Mononuclear cell (primary cell): ENCODE measurements around the gene SLC18A3. TPM values are rescaled to one million over a fixed set of nuclear protein-coding genes. Genes with fewer than 3 reads are reported as not detected.

Source experiments
- H3K27me3 ChIP-seq: 2 replicates; pipeline ENCODE4 v1.6.0; 2011; ENCODE audit warnings: low read length, control low read depth; ENCODE audit not compliant: insufficient read depth
- H3K4me1 ChIP-seq: 2 replicates; pipeline ENCODE4 v1.5.1; 2011; ENCODE audit warnings: mild to moderate bottlenecking, low read length, control low read depth; ENCODE audit not compliant: insufficient read depth
- H3K4me3 ChIP-seq: 2 replicates; pipeline ENCODE4 v1.5.1; 2011; ENCODE audit warnings: mild to moderate bottlenecking, low read length, moderate library complexity
- H3K9me3 ChIP-seq: 2 replicates; pipeline ENCODE4 v1.5.1; 2011; ENCODE audit warnings: low read depth, mild to moderate bottlenecking, control low read depth, low read length
- total RNA-seq: library from RNA; depleted of rRNA; stranded (reverse); fragments of >200 nt; gene quantifications from one replicate; pipeline ENCODE4 v1.2.3, GENCODE V29; 2012

Gene SLC18A3
- total RNA-seq, 1 donor = 0.10 TPM

DNA sequence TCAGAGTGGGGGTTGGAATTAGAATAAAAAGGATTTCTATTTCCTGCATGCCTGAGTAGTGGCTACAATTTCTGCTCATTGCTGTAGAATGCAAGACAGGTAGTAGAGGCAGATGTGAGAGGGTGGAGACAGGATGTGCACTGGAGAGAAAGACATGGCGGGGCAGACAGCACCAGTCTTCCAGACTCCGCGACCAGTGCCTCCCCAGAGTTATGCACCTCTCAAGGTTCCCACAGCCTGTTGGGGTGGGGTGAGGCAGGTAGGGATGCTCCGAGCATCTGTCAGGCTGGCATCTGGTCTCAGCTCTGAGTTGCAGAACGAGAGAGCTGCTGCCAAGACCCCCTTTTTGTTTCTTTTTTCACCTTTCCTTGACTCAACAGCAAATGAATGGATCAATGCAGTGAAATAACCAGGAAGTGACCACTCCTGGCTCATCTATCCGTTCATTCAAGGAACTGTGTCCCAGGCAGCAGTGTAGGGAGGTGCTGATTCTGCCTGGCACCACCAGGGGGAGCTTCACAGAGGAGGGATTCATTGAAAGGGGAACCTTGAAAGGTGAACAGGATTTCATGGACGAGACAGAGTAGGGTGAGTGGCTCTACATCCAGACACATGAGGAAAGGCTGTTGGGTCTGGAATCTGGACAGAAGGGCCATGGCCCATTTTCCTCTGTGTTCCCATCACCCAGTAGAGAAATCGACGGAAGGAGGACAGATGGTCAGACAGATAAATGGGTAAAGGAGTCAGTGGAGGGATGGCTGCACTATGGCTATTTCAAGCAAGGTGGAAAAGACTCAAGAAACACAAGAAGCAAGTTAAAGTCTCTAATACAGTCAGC, 17.2 kb upstream of the SLC18A3 start:
- Histone ChIP-seq H3K4me1 (no peaks in the 10 kb centered on the region), H3K9me3 (no peaks in the 10 kb centered on the region), H3K27me3 (peaks cover 4% of the 10 kb centered on the region), H3K4me3 (no peak overlapping the region)

DNA sequence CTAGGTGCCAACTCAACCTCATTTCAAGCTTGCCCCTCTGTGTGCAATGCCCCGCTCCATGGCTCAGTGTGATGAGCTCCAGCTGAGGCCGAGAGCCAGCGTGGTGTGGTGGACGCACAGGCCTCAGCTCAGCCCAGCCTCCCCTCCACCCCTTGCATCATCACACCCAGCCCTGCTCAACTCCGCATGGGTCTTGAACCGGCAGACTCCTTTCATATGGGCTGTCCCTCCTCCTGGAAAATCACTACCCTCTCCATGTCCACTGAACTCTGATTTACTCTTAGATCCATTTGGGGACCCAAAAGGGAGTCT, 16.6 kb upstream of the SLC18A3 start:
- Histone ChIP-seq H3K4me1 (no peaks in the 10 kb centered on the region), H3K27me3 (peaks cover 4% of the 10 kb centered on the region), H3K9me3 (no peaks in the 10 kb centered on the region), H3K4me3 (no peak overlapping the region)

DNA sequence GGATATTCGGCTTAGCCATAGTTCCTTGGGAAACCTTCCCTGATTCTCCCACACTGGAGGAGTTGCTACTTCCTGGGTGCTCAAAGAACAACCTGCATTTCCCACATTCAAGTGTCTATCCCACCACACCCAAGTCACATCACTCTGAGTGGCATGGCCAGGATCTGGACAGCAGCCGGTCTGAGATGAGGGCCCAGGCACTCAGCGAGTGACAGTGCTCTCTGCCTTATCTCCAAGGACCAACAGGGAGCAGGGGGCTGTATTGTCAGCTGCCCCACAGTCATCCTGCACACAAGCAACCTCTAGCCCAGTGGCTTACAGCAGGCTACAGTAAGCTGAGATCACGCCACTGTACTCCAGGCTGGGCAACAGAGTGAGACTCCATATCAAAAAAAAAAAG, 16.1 kb upstream of the SLC18A3 start:
- peaks cover 4% of the 10 kb centered on the region for H3K27me3 ChIP-seq
- H3K4me1 ChIP-seq = no peaks in the 10 kb centered on the region
- no peak overlapping the region for H3K4me3 ChIP-seq
- H3K9me3 ChIP-seq = no peaks in the 10 kb centered on the region

DNA sequence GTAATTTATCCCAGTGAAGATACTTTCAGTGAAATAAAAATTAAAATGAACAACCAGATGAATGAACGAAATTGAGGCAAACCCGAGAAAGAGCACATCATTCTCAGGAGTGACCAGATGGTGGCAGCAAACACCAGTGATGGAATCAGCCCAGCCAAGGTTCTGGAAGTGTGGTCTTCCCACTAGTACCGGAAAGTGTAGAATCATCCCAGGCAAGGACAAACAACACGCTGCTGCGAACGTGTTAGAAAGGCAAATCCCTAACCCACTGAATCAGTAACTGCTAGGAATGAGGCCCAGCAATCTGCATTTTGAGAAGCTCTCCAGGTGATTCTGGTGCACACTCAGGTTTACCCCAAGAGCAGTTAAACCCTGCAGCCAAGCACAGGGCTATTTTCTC, 15.5 kb upstream of the SLC18A3 start:
- Histone ChIP-seq H3K4me1 (no peaks in the 10 kb centered on the region), H3K27me3 (peaks cover 4% of the 10 kb centered on the region), H3K9me3 (no peaks in the 10 kb centered on the region), H3K4me3 (no peak overlapping the region)

DNA sequence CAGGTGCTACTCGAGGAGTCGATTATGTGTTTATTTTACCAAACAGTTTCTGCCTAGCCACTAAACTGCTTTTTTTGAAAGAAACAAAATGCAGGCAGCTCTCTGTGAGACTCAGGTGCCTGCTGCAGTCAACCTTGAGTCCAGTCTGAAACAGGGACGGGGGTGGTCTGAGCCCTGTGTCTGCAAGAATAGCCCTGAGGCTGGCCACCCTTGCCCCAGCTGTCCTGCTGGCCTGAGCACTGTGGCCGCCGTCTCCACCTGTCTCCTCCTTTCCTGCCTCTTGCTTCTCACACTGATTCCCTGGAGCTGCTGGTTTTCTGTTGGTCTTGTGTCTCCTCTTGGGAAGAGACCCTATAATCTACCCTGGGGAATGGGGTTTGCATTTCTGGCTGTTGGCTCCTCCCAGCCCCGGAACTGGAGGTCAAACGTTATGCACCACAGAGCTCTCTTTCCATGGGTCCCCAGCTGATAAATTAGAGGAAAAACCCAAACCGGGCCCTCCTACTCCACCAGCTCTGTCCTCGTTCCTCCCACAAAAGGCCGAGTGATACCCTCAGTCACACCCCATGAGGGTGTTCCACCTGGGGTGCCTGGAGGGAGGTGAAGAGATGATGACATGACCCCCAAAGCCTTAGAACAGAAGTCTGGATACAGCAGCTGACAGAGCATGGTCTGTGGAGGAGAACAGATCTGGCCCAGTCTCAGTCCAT, 15.0 kb upstream of the SLC18A3 start:
- H3K4me1 ChIP-seq = no peaks in the 10 kb centered on the region
- no peak overlapping the region for H3K4me3 ChIP-seq
- peaks cover 4% of the 10 kb centered on the region for H3K27me3 ChIP-seq
- no peaks in the 10 kb centered on the region for H3K9me3 ChIP-seq

- peaks cover 4% of the 10 kb centered on the region for H3K27me3 ChIP-seq
- H3K4me1 ChIP-seq = no peaks in the 10 kb centered on the region
- no peak overlapping the region for H3K4me3 ChIP-seq
- no peaks in the 10 kb centered on the region for H3K9me3 ChIP-seq
Measured at GRCh38 chr10:49595713-49596492, 14.2 kb upstream of the SLC18A3 start.

DNA sequence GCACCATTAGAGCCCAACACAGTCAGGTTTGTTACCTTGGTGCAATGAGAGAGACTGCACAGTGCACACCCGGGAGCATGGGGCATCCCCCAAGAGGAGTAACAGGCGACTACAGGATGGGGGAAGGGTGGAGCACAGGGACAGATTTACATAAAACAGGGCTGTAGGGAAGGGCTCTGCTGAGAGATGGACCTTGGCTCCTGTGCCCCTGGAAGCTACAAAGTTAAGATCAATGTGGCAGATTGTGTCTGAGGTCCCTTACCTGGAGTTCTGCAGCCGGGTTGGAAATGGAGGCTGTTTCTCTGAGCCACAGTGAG, 13.7 kb upstream of the SLC18A3 start:
- Histone ChIP-seq H3K27me3 (peaks cover 2% of the 10 kb centered on the region), H3K4me3 (no peak overlapping the region), H3K4me1 (no peaks in the 10 kb centered on the region), H3K9me3 (no peaks in the 10 kb centered on the region)

DNA sequence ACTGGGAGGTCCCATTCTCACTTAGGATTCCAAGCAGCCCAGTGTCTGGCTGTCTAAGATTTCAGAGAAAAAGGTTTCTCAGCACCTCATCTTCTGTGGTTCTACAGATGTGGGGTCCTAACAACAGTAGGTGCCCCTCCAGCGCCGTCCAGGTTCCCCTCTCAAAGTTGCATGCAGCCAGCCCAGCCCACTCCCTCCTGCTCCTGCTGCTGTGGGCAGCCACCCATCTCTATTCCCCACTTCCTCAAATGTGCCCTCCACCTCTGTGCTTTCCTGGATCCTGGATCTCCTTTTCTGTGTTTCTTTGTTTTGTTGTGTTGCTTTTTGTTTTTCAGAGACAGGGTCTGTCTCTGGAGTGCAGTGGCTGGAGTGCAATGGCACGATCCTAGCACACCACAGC, 13.3 kb upstream of the SLC18A3 start:
- Histone ChIP-seq H3K9me3 (no peaks in the 10 kb centered on the region), H3K4me1 (no peaks in the 10 kb centered on the region), H3K27me3 (no peaks in the 10 kb centered on the region), H3K4me3 (no peak overlapping the region)

GRCh38 chr10:49597426-49598163, 12.5 kb upstream of the SLC18A3 start:
- Histone ChIP-seq H3K27me3 (no peaks in the 10 kb centered on the region), H3K9me3 (no peaks in the 10 kb centered on the region), H3K4me1 (no peaks in the 10 kb centered on the region), H3K4me3 (no peak overlapping the region)

- no peaks in the 10 kb centered on the region for H3K9me3 ChIP-seq
- no peaks in the 10 kb centered on the region for H3K27me3 ChIP-seq
- no peaks in the 10 kb centered on the region for H3K4me1 ChIP-seq
- H3K4me3 ChIP-seq = no peak overlapping the region
Measured at GRCh38 chr10:49598164-49598856, 11.8 kb upstream of the SLC18A3 start.

- no peaks in the 10 kb centered on the region for H3K27me3 ChIP-seq
- no peaks in the 10 kb centered on the region for H3K9me3 ChIP-seq
- H3K4me1 ChIP-seq = no peaks in the 10 kb centered on the region
- no peak overlapping the region for H3K4me3 ChIP-seq
Measured at GRCh38 chr10:49598986-49599385, 11.1 kb upstream of the SLC18A3 start.

DNA sequence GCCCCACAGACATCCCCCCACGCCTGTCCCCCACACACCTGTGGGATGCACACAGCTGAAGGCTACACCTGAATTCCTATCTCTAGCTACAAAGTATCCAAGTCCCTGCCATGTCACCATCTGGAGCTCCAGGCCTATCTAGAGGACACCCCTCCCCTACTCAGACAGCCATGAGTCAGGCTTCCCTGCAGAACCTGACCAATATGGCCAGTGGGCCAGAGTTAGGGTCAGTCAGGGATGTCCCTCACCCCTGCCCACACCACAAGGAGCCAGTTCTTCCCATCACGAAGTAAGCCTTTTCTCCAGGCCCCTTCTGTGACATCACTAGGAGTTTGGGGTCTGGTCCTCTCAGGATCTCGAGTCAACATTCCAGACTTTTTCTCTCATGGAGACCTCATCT, 10.6 kb upstream of the SLC18A3 start:
- Histone ChIP-seq H3K9me3 (no peaks in the 10 kb centered on the region), H3K4me3 (no peak overlapping the region), H3K4me1 (no peaks in the 10 kb centered on the region), H3K27me3 (no peaks in the 10 kb centered on the region)

- Histone ChIP-seq H3K27me3 (no peaks in the 10 kb centered on the region), H3K4me1 (no peaks in the 10 kb centered on the region), H3K4me3 (no peak overlapping the region), H3K9me3 (no peaks in the 10 kb centered on the region)
Measured at GRCh38 chr10:49600046-49600445, 10.1 kb upstream of the SLC18A3 start.

- no peaks in the 10 kb centered on the region for H3K9me3 ChIP-seq
- no peaks in the 10 kb centered on the region for H3K27me3 ChIP-seq
- H3K4me3 ChIP-seq = no peak overlapping the region
- no peaks in the 10 kb centered on the region for H3K4me1 ChIP-seq
Measured at GRCh38 chr10:49600781-49601400, 9.2 kb upstream of the SLC18A3 start.
